HepG2 (cell line): Measurements from ENCODE around the gene PHKA2. TPM values are rescaled to one million over a fixed set of nuclear protein-coding genes. Genes with fewer than 3 reads are reported as not detected.

ENCODE experiments used
- ATAC-seq: fragments of 200-7000 bp; cut with Tn5 transposase; 3 replicates; pipeline ENCODE4 v1.9.1; 2020; ENCODE audit warnings: mild to moderate bottlenecking, moderate library complexity
- BruUV-seq: library from RNA; stranded (reverse); fragments of 400-500 nt; replicated peaks from 2 replicates; lab custom pipeline; 2021; lab: Mats Ljungman, UMichigan
- CTCF ChIA-PET: fragments of 300-600 bp; formaldehyde crosslinking; extraction: SDS; loops from one replicate; lab custom pipeline; 2021; ENCODE audit warnings: low total read pairs, inconsistent platforms, low intra/inter-chr PET ratio; lab: Yijun Ruan, JAX
- POLR2A ChIA-PET: fragments of 350-600 bp; sonication (Branson Sonifier 250); formaldehyde crosslinking; loops from one replicate; lab custom pipeline; 2020; ENCODE audit warnings: antibody characterized with exemption, inconsistent platforms; lab: Yijun Ruan, JAX
- DNase-seq: peaks from one replicate; pipeline ENCODE4 v3.0.0-alpha.2; 2015; ENCODE audit warnings: low spot score
- FAIRE-seq: peaks from 3 replicates; lab custom pipeline; 2011; peaks lifted over from hg19 to GRCh38; lab: Jason Lieb, UNC
- H2AFZ ChIP-seq: one replicate; pipeline ENCODE4 v1.6.1; 2011; ENCODE audit warnings: low read length, inconsistent platforms
- H3K27ac ChIP-seq: fragments of 300-600 bp; 3 replicates; pipeline ENCODE4 v1.8.0; 2011; ENCODE audit warnings: mixed run types, mild to moderate bottlenecking, mixed read lengths, low read length, inconsistent platforms; ENCODE audit not compliant: insufficient read depth; ENCODE audit errors: extremely low read length
- H3K27me3 ChIP-seq, 2 experiments: fragments of 200-600 bp in 1 of 2; 2 replicates in 1 of 2; 3 replicates in 1 of 2; pipeline versions ENCODE4 v1.6.0 to v1.8.0; 2011; ENCODE audit warnings: low read length in 2 of 2, mild to moderate bottlenecking in 2 of 2, moderate library complexity in 2 of 2, inconsistent platforms in 1 of 2; ENCODE audit not compliant: insufficient read depth in 2 of 2, control insufficient read depth in 1 of 2
- H3K36me3 ChIP-seq, 2 experiments: fragments of 200-600 bp in 1 of 2; replicated peaks in 1 of 2; 2 replicates in 1 of 2; 3 replicates in 1 of 2; pipeline versions ENCODE4 v1.5.1 to v1.8.0; 2011; ENCODE audit warnings: low read length in 2 of 2, inconsistent platforms in 1 of 2; ENCODE audit not compliant: insufficient read depth in 2 of 2, control insufficient read depth in 1 of 2
- H3K4me1 ChIP-seq: 2 replicates; pipeline ENCODE4 v1.5.1; 2012; ENCODE audit warnings: low read length, inconsistent platforms; ENCODE audit not compliant: insufficient read depth
- H3K4me2 ChIP-seq: 2 replicates; pipeline ENCODE4 v1.6.0; 2011; ENCODE audit warnings: low read depth, low read length, inconsistent platforms
- H3K4me3 ChIP-seq, 3 experiments: fragments of 200-600 bp in 1 of 3; sonication (generic), shearing (Covaris generic) in 1 of 3; replicated peaks in 1 of 3; 2 replicates each; pipeline ENCODE4 v1.5.1; 2011 to 2016; ENCODE audit warnings: low read length in 3 of 3, inconsistent platforms in 2 of 3, low read depth in 2 of 3, mild to moderate bottlenecking in 2 of 3, control low read depth in 1 of 3, mixed read lengths in 1 of 3; ENCODE audit not compliant: insufficient read depth in 1 of 3
- H3K79me2 ChIP-seq: one replicate; pipeline ENCODE4 v1.6.1; 2011; ENCODE audit warnings: low read length, inconsistent platforms; ENCODE audit not compliant: insufficient read depth
- H3K9ac ChIP-seq: 2 replicates; pipeline ENCODE4 v1.6.0; 2011; ENCODE audit warnings: mild to moderate bottlenecking, low read depth, low read length, inconsistent platforms; ENCODE audit not compliant: insufficient read depth
- H3K9me3 ChIP-seq: 2 replicates; pipeline ENCODE4 v1.5.1; 2012; ENCODE audit warnings: mild to moderate bottlenecking, low read length
- H4K20me1 ChIP-seq: 2 replicates; pipeline ENCODE4 v1.6.0; 2011; ENCODE audit warnings: inconsistent platforms, mild to moderate bottlenecking, low read length, moderate library complexity; ENCODE audit not compliant: insufficient read depth
- ATRX ChIP-seq: sonication (generic); formaldehyde crosslinking; IDR thresholded peaks from 2 replicates; pipeline ENCODE4 v1.4.0; 2020; ENCODE audit warnings: missing genetic modification reagents, borderline replicate concordance
- CHD4 ChIP-seq: fragments of 200-600 bp; sonication (generic); IDR thresholded peaks from 2 replicates; pipeline ENCODE4 v1.7.0; 2017; ENCODE audit warnings: mild to moderate bottlenecking, low read length, borderline replicate concordance
- GABPB1 ChIP-seq: IDR thresholded peaks from 2 replicates; pipeline ENCODE4 v1.6.1; 2016; ENCODE audit warnings: mild to moderate bottlenecking, missing genetic modification reagents, moderate library complexity, missing compliant biosample characterization
- HMG20A ChIP-seq: IDR thresholded peaks from 2 replicates; pipeline ENCODE4 v1.6.1; 2016; ENCODE audit warnings: borderline replicate concordance
- KLF12 ChIP-seq: sonication (generic); formaldehyde crosslinking; IDR thresholded peaks from 2 replicates; pipeline ENCODE4 v1.4.0; 2020; ENCODE audit warnings: missing genetic modification reagents, borderline replicate concordance
- MTF2 ChIP-seq: sonication (generic); formaldehyde crosslinking; IDR thresholded peaks from 2 replicates; pipeline ENCODE4 v1.5.0; 2020; ENCODE audit warnings: missing genetic modification reagents, borderline replicate concordance
- NBN ChIP-seq: fragments of 450-650 bp; conservative IDR thresholded peaks from 2 replicates; pipeline ENCODE4 v1.6.1; 2017
- PRPF4 ChIP-seq: fragments of 200-400 bp; formaldehyde crosslinking; IDR thresholded peaks from 2 replicates; pipeline ENCODE4 v1.6.1; 2016; ENCODE audit warnings: low read length, low read depth; ENCODE audit not compliant: poor library complexity, severe bottlenecking
- RERE ChIP-seq: IDR thresholded peaks from 2 replicates; pipeline ENCODE4 v1.6.1; 2016; ENCODE audit warnings: low read depth, missing genetic modification reagents, missing compliant biosample characterization
- RFX5 ChIP-seq: IDR thresholded peaks from 2 replicates; pipeline ENCODE4 v1.6.1; 2011; ENCODE audit warnings: low read depth, low read length, improper control_type of control experiment
- SIX1 ChIP-seq: sonication (generic); formaldehyde crosslinking; IDR thresholded peaks from 2 replicates; pipeline ENCODE4 v1.4.0; 2020; ENCODE audit warnings: missing genetic modification reagents, borderline replicate concordance
- SP2 ChIP-seq: sonication (generic); formaldehyde crosslinking; IDR thresholded peaks from 2 replicates; pipeline ENCODE4 v1.5.1; 2020; ENCODE audit warnings: mild to moderate bottlenecking, missing genetic modification reagents
- TBX3 ChIP-seq: fragments of 450-650 bp; IDR thresholded peaks from 2 replicates; pipeline ENCODE4 v1.6.1; 2017; ENCODE audit warnings: antibody characterized with exemption, mild to moderate bottlenecking, inconsistent platforms, borderline replicate concordance
- ZNF136 ChIP-seq: sonication (generic); formaldehyde crosslinking; IDR thresholded peaks from 2 replicates; pipeline ENCODE4 v1.8.1; 2022; ENCODE audit warnings: low read depth, mild to moderate bottlenecking, moderate library complexity, missing genetic modification reagents
- ZNF564 ChIP-seq: sonication (generic); formaldehyde crosslinking; IDR thresholded peaks from 2 replicates; pipeline ENCODE4 v1.8.1; 2023; ENCODE audit warnings: mild to moderate bottlenecking, missing genetic modification reagents
- ZNF607 ChIP-seq: sonication (generic); formaldehyde crosslinking; IDR thresholded peaks from 2 replicates; pipeline ENCODE4 v1.5.1; 2020; ENCODE audit warnings: missing genetic modification reagents, mild to moderate bottlenecking, borderline replicate concordance
- ZNF713 ChIP-seq: sonication (generic); formaldehyde crosslinking; IDR thresholded peaks from 2 replicates; pipeline ENCODE4 v1.4.0; 2020; ENCODE audit warnings: mild to moderate bottlenecking, missing genetic modification reagents
- ZNF768 ChIP-seq: sonication (generic); formaldehyde crosslinking; IDR thresholded peaks from 2 replicates; pipeline ENCODE4 v1.4.0; 2020; ENCODE audit warnings: missing genetic modification reagents
- ZSCAN9 ChIP-seq: IDR thresholded peaks from 2 replicates; pipeline ENCODE4 v1.6.1; 2016; ENCODE audit warnings: borderline replicate concordance
- WGBS: methylation state at CpG from one replicate; pipeline ENCODE4 v1.1.6; 2017; ENCODE audit warnings: low lambda C conversion rate; 5-methylcytosine and 5-hydroxymethylcytosine counted together
- in situ Hi-C: cut with HindIII; loops from 2 replicates; pipeline ENCODE4 v1.10.0; 2017; ENCODE audit warnings: low pct_unique_long_range_greater_than_20kb; ENCODE audit not compliant: extremely low pct_ligation_motif_present
- intact Hi-C: fragments of 100-400 bp; cut with micrococcal nuclease; formaldehyde crosslinking; loops from one replicate; pipeline ENCODE4 v1.10.0; 2022; ENCODE audit not compliant: unreplicated experiment
- polyA plus RNA-seq, 8 experiments: library from polyadenylated mRNA; depleted of rRNA in 3 of 8; stranded (reverse) in 7 of 8; unstranded in 1 of 8; fragments of >200 nt; fragmentation: Illumina TruSeq in 4 of 8; extraction: Trizol in 4 of 8; gene quantifications; 2 replicates each; pipeline versions ENCODE4 v1.2.1 to v1.2.3, GENCODE V29; 2011 to 2016; ENCODE audit warnings: low read depth in 4 of 8, missing spikeins in 1 of 8, mixed read lengths in 1 of 8; ENCODE audit not compliant: insufficient read depth in 1 of 8
- total RNA-seq, 5 experiments: library from RNA; depleted of rRNA; stranded (reverse); fragments of >200 nt; fragmentation: Illumina TruSeq; extraction: Trizol; gene quantifications; 2 replicates each; pipeline ENCODE4 v1.2.3, GENCODE V29; 2016; ENCODE audit warnings: low read depth in 1 of 5

Gene PHKA2
- total and polyA plus RNA-seq, 2 of the 13 experiments (the other 11 are each of a cell fraction or from before 2014, with no cell fraction given) = 20.5 to 273 TPM

- TF ChIP-seq RERE (CRISPR knock-in tag) = no peak
- no peak for TF ChIP-seq RFX5
- no peak for TF ChIP-seq PRPF4
- TF ChIP-seq SP2 (CRISPR knock-in tag) = no peak
Observed at GRCh38 chrX:18927558-18927957, 56.4 kb downstream of the PHKA2 start (continued).

DNA sequence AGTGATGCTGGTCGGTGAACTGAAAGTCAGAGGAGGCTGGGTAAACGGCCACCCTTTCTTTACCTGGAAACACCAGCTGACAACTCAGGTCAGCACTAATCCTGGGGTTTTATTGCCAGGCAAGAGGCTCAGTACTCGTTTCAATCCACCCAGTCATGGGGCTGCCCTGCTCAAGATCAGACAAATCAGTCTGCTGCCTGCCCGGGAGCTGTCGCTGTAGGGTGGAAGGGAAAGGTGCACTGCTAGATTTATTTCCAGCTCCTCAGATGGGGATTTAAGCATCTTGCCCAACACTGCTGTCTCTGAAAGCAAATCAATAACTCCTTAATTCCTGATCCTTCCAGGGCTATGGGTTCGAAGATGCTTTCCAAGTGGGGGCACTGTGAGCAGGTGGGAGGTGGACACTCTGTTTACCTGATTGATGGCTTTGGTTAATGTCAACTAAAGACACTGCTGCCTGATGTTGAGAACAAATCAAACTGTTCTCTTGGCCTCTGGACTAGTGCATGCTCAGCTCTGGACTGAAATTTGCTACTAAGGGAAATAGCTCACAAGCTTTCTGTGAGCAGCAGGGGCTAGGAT lies 59.3 kb downstream of the PHKA2 start:
- H3K27me3 ChIP-seq = no peaks in the 10 kb centered on the region
- DNase-seq = no peak
- 100% methylated on average over 3 of the region's 6 CpGs for WGBS
- CTCF ChIA-PET = no interaction called here
- H3K9me3 ChIP-seq = no peaks in the 10 kb centered on the region
- intact Hi-C loops = no loop called here
- H3K4me3 ChIP-seq = no peak overlapping the region
- no peak overlapping the region for H2AFZ ChIP-seq
- H3K36me3 ChIP-seq = peaks cover 5 to 35% of the 10 kb centered on the region in 2 experiments; a peak in 4 of 5 replicates
- H3K79me2 ChIP-seq = no peaks in the 10 kb centered on the region
- POLR2A ChIA-PET = no interaction called here
- no peaks in the 10 kb centered on the region for H3K4me1 ChIP-seq
- H4K20me1 ChIP-seq = no peaks in the 10 kb centered on the region
- no peak for ATAC-seq
- H3K27ac ChIP-seq = no peak overlapping the region
- no peak overlapping the region for H3K4me2 ChIP-seq
- H3K9ac ChIP-seq = no peak overlapping the region
- no peak for FAIRE-seq
- in situ Hi-C loops = loop anchor here (25.0 kb wide), 1 partner anchor 413 kb away; the partner anchor contains the start of gene PDHA1
- BruUV-seq = no TSS peak
- no peak for TF ChIP-seq TBX3
- no peak for TF ChIP-seq ZNF607 (CRISPR knock-in tag)
- TF ChIP-seq ZNF136 (CRISPR knock-in tag) = no peak
- TF ChIP-seq ZSCAN9 (CRISPR knock-in tag) = no peak
- no peak for TF ChIP-seq CHD4
- TF ChIP-seq GABPB1 = no peak
- TF ChIP-seq ZNF768 (CRISPR knock-in tag) = no peak
- TF ChIP-seq ATRX (CRISPR knock-in tag) = no peak
- TF ChIP-seq MTF2 = no peak
- TF ChIP-seq ZNF713 (CRISPR knock-in tag) = no peak
- no peak for TF ChIP-seq HMG20A (CRISPR knock-in tag)
- no peak for TF ChIP-seq ZNF564
- no peak for TF ChIP-seq SIX1 (CRISPR knock-in tag)
- TF ChIP-seq NBN = no peak
- TF ChIP-seq KLF12 (CRISPR knock-in tag) = no peak
